ENCODE results near the gene ACTMAP.
"Not testable (repeated sequence)": the region's sequence is repeated elsewhere in the genome, so short reads cannot be mapped to it uniquely, and the experiment has no call there.

The ACTMAP gene

GRCh38 chr19:40775632-40776022 lies 25.4 kb upstream of the ACTMAP start:
- no peak for DNase-seq

DNA sequence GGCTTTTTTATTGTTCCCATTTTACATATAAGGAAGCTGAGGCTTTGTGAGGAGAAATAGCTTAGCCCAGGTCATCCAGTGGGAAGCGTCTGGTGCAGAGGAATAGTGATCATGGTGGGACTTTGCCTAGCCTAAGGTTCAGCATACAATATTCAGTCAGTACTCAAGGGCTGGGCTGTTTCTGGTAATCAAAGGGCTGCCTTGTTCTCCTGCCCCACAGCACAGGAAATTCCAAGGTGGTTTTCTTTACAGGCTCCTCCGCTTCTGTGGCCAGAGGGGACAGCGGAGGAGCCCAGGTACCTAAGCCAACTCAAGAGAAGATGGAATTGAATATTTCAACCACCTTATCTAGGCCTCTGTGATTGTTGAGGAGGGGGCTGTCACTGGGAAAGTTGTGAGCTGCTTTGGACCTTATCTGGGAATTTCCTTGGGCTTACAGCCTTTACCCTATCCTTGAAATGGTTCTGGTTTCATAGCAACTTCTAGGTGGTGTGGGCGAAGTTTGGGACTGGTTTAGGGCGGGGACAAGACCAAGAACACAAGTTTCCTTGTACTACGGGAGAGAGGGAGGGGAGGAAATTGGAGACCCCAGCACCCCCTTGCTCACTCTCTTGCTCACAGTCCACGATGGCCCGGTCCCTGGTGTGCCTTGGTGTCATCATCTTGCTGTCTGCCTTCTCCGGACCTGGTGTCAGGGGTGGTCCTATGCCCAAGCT lies 24.8 kb upstream of the ACTMAP start, which contains the start of gene MIA:
MIA (plus strand) TSS at position 606 of the 716 bp plus-strand sequence; CDS start at position 628, 22 bp downstream.
- no peak for DNase-seq

DNA sequence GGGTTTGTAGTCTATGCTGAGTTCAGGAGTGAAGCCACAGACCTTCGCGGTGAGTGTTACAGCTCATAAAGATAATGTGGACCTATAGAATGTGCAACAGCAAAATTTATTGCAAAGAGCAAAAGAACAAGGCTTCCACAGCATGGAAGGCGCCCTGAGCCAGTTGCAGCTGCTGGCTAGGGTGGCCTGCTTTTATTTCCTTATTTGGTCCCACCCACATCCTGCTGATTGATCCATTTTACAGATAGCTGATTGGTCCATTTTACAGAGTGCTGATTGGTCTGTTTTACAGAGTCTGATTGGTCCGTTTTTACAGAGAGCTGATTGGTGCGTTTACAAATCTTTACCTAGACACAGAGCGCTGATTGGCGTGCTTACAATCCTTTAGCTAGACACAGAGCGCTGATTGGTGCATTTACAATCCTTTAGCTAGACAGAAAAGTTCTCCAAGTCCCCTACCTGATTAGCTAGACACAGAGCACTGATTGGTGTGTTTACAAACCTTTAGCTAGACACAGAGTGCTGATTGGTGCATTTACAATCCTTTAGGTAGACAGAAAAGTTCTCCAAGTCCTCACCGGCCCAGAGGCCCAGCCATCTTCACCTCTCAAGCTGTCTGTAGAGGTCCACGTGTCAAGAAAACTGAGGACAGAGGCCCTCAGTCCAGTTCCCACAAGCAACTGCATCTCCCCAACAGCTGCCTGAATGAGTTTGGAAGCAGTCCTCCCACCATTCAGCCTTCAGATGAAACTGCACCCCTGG lies 21.0 kb upstream of the ACTMAP start:
- DNase-seq: not testable (repeated sequence)

GRCh38 chr19:40768869-40769268 lies 18.6 kb upstream of the ACTMAP start:
- no peak for DNase-seq

DNA sequence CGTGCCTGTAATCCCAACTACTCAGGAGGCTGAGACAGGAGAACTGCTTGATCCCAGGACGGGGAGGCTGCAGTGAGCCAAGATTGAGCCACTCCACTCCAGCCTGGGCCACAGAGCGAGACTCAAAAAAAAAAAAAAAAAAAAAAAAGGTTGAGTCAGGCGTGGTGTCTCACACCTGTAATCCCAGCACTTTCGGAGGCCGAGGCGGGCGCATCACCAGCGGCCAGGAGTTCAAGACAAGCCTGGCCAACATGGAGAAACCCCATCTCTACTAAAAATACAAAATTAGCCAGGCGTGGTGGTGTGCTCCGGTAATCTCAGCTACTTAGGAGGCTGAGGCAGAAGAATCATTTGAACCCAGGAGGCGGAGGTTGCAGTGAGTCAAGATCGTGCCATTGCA lies 16.1 kb upstream of the ACTMAP start:
- not testable (repeated sequence) for DNase-seq

DNA sequence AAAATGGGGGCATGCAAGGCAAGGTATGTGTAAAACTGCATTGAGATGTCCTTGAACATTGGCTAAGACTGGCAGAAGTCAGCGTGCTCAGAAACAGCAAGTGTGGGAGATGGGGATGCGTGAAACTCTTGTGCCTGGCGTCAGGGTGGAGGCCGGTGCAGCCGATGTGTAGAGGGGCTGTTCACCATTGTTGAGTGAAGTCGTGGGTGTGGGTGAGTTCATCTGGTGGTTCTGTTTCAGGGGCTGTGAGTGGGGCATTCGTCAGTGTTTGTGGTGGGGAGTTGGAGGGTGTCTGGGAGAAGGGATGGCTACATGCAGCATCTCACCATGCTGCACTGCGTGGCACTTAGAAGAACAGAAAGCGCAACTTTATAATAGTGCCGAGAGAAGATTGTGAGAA lies 13.7 kb upstream of the ACTMAP start:
- no peak for DNase-seq

DNA sequence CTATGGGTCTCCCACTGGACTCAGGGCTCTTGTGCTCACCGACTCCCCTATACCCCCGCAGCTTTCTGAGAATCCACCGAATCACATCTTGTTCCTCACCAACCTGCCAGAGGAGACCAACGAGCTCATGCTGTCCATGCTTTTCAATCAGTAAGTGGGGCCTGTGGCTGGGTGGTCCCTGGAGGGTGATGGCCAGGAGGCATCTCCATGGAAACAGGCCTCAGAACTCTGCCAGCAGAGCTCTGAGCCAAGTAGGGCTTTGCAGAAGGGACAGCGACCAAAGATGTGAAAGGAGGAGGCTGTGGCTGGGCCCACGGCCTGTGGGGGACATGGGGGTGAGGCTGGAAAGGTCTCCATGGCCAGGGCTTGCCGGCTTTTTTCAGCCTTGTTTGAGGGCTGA lies 13.2 kb upstream of the ACTMAP start:
- DNase-seq: no peak

DNA sequence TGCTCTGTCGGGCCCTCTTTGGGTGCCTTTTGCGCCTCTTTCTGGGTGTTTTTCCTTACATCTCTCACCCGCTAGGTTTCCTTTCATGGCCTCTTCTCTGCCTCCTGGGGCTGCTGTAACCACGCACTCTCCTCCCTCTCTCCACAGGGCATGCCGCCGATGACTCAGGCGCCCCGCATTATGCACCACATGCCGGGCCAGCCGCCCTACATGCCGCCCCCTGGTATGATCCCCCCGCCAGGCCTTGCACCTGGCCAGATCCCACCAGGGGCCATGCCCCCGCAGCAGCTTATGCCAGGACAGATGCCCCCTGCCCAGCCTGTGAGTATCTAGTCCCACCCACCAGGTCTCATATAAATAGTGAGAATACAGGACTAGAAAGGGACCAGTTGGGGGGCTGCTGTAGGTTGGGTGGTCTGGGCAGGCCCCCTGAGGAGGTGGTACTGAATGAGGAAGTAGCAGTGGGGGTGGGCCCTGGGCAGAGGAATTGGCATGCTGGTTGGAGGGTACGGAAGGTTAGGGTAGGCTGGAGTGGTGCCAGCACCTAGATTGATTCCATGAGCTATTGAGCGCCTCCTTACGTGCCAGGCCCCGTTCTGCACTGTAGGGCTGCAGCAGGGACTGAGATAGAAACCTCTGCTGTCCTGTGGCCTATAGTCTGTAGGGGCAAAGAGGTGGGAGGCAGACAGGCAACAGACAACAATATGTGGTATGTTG lies 12.6 kb upstream of the ACTMAP start:
- DNase-seq: no peak

DNA sequence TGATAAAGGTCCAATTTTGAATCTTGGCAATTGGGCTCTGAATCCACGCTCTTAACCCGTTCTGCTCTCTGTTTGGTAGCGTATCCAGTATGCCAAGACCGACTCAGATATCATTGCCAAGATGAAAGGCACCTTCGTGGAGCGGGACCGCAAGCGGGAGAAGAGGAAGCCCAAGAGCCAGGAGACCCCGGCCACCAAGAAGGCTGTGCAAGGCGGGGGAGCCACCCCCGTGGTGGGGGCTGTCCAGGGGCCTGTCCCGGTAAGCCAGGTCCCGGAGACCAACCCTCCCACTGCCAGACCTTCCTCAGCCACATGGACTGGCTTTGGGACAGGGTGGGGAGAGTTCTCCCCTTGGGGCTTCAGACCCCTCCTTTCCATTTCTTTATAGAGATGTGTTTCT lies 9.1 kb upstream of the ACTMAP start:
- no peak for DNase-seq

GRCh38 chr19:40758491-40758890 lies 8.2 kb upstream of the ACTMAP start:
- DNase-seq: no peak

DNA sequence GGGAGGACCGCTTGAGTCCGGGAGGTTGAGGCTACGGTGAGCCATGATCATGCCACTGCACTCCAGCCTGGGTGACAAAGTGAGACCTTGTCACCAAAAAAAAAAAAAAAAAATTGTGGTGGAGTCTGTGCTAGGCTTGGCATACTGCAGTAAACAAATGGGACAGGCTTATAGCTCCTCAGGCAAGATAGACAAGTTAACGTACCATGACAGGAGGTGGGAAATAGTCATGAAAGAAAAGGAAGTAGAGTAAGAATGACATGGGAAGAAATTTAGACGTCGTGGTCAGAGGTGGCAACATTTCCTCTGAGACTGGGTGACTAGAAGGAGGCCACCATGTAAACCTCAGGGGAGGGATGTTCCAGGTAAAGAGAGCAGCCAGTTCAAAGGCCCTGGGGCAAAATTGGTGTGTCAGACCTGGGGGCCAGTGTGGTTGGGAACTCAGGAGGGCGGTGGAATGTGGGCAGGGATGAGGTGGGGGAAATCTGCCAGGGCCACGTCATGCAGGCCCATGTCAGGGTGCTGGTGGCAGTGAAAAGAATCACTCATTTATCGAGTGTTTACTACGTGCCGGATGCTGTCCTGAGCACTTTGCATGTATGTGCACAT lies 6.3 kb upstream of the ACTMAP start:
- DNase-seq: no peak

- DNase-seq: no peak
Measured at GRCh38 chr19:40755791-40756190, 5.5 kb upstream of the ACTMAP start.

DNA sequence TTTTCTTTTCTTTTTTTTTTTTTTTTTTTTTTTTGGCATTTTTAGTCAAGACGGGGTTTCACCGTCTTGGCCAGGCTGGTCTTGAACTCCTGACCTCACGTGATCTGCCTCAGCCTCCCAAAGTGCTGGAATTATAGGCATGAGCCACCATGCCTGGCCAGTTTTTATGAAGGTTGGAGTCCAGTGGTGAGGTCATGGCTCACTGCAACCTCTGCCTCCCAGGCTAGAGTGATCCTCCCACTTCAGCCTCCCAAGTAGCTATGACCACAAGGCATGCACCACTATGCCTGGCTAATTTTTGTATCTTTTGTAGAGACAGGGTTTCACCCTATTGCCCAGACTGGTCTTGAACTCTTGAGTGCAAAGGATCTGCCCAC lies 5.0 kb upstream of the ACTMAP start:
- DNase-seq: no peak

GRCh38 chr19:40754611-40755247 lies 4.5 kb upstream of the ACTMAP start:
- DNase-seq: no peak

- no peak for DNase-seq
Measured at GRCh38 chr19:40752257-40752781, 2.0 kb upstream of the ACTMAP start.

DNA sequence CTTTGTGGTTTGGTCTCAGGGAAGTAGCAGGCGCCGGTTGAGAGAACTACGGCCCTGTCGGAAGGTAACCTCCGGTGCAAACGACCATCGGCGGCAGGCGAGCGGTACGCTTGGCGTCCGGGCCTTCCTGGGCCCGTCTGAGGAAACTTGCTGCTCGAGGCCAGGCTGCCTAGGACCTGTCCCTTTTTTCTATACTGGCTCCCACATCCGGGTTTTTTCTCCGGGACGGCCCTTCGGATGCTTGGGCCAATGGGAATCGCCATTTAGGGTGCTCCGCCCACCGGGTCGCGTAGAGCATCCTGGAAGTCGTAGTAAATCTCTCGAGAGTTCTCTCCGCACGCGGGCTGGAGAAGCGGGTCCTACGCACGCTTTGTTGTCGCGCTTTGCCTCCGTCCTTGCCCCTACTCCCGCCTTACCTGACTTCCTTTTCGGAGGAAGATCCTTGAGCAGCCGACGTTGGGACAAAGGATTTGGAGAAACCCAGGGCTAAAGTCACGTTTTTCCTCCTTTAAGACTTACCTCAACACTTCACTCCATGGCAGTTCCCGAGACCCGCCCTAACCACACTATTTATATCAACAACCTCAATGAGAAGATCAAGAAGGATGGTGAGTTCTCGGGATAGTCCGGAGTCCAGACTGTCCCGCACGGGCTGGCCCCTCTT lies 729 bp upstream of the ACTMAP start, which contains the start of gene SNRPA:
SNRPA (plus strand) TSS at position 330 of the 664 bp plus-strand sequence; CDS start at position 536, 206 bp downstream.
- DNase-seq: peak; percentile 98

GRCh38 chr19:40747536-40747935 lies 2.7 kb downstream of the ACTMAP start:
- DNase-seq: no peak

DNA sequence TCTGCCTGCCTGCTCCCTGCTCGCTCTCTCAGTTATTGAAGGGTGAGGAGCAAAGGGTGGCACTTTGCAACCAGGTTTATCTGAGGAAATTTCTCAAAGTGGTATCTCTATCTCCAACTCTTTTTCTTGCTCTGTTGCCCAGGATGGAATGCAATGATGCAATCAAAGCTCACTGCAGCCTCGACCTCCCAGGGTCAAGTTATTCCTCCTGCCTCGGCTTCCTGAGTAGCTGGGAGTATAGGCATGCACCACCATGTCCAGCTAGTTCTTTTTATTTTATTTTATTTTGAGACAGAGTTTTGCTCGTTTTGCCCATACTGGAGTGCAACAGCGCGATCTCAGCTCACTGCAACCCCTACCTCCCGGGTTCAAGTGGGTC lies 4.9 kb downstream of the ACTMAP start:
- DNase-seq: no peak

DNA sequence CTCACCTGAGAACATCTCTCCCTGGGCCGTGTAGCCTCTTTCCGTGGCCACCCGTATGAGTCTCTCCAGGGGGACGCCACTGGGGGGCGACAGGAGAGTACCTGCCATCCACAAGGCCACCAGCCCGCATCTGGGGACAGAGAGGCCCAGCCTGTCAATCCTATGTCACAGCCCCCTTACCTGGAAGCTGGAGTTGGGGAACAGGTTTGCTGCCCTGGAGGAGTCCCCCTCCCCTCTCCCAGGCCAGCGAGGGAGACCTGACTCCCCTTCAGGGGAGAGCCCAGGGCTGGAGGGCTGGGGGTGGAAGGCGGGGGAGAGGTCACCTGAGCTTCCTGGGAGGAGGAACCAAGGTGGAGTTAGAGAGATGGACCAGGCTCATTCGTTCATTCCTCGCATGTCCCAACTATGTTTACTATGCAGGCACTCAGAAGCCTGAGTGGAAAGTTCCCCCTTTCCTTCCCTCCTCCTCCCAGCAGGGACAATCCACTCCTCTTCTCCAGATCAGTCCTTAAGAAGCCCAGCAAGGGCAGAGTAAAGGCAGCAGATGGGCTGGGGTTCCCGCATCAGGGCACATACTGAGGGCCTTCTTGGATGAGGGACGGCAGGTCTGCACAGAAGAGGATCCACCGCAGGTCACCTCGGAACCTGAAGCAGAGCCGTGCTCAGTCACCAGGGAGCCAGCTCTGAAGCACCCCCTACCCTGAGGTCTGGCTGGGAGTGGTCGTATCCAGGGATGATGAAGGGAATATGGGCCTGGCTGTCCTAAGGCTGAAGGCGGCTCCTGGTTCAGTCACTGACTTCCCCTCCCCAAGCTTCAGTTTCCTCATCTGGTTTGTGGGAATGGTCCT lies 5.5 kb downstream of the ACTMAP start:
- no peak for DNase-seq

- DNase-seq: no peak
Measured at GRCh38 chr19:40743926-40744325, 6.4 kb downstream of the ACTMAP start.

- DNase-seq: no peak
Measured at GRCh38 chr19:40742886-40743285, 7.4 kb downstream of the ACTMAP start.
